ENCODE results near the gene FHIT. TPM values are rescaled to one million over a fixed set of nuclear protein-coding genes. Genes with fewer than 3 reads are reported as not detected.
A peak's percentile ranks its signal among the peaks of the same experiment; 100 is the strongest.
"Not testable (repeated sequence)": the region's sequence is repeated elsewhere in the genome, so short reads cannot be mapped to it uniquely, and the experiment has no call there.

FHIT gene
- total and polyA plus RNA-seq, 2 donors from 2014 or later, result 20.2 to 61.2 TPM

- H3K27ac ChIP-seq (ENCODE audit: low read depth in 2 of 2, low read length in 2 of 2), result no peak overlapping the region
- no peaks in the 10 kb centered on the region for H3K9me3 ChIP-seq (ENCODE audit: control insufficient read depth in 2 of 3, insufficient read depth in 1 of 3, low read length in 3 of 3)
- no peak overlapping the region for H3K4me3 ChIP-seq (ENCODE audit: low read length in 3 of 3)
- no peaks in the 10 kb centered on the region for H3K4me1 ChIP-seq (ENCODE audit: control insufficient read depth in 2 of 3, insufficient read depth in 2 of 3, low read depth in 1 of 3, low read length in 3 of 3)
- no peak for FAIRE-seq
- TF ChIP-seq, protein P1, sequence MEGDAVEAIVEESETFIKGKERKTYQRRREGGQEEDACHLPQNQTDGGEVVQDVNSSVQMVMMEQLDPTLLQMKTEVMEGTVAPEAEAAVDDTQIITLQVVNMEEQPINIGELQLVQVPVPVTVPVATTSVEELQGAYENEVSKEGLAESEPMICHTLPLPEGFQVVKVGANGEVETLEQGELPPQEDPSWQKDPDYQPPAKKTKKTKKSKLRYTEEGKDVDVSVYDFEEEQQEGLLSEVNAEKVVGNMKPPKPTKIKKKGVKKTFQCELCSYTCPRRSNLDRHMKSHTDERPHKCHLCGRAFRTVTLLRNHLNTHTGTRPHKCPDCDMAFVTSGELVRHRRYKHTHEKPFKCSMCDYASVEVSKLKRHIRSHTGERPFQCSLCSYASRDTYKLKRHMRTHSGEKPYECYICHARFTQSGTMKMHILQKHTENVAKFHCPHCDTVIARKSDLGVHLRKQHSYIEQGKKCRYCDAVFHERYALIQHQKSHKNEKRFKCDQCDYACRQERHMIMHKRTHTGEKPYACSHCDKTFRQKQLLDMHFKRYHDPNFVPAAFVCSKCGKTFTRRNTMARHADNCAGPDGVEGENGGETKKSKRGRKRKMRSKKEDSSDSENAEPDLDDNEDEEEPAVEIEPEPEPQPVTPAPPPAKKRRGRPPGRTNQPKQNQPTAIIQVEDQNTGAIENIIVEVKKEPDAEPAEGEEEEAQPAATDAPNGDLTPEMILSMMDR (IDR thresholded peaks at IDR 0.05; ENCODE audit: borderline replicate concordance, extremely low read depth, insufficient read depth), result no peak
- H3K27me3 ChIP-seq (ENCODE audit: control insufficient read depth, insufficient read depth, low read length), result no peaks in the 10 kb centered on the region
- H3K9ac ChIP-seq (ENCODE audit: low read length in 3 of 3), result no peak overlapping the region
- intact Hi-C loops (cut with DNase I), result no loop called here
- no peak for DNase-seq
- H3K36me3 ChIP-seq (ENCODE audit: control insufficient read depth in 2 of 3, insufficient read depth in 3 of 3, low read length in 3 of 3), result no peaks in the 10 kb centered on the region
Observed at GRCh38 chr3:61194892-61195538, 56.2 kb downstream of the FHIT start.

DNA sequence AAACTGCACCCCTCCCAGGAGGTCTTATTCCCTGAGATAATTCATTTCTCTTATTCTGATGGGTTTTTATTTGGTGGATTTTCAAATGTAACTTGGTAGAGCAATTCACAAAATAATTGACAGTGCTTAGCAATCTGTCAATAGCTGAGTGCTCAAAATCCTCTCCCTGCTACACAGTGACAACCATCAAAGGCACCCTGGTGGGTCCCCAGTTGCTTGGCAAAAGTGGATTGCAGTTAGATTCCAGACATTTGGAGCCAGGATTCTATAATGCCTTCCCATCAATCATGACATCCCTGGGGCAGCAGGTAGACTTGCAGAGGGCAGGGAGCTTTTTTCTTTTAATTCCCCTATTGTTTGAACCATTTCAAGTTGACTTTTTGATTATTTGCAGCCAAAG lies 59.0 kb downstream of the FHIT start:
- TF ChIP-seq, protein P1 (IDR thresholded peaks at IDR 0.05; ENCODE audit: borderline replicate concordance, extremely low read depth, insufficient read depth), result no peak
- FAIRE-seq, result no peak
- no peak overlapping the region for H3K9ac ChIP-seq (ENCODE audit: low read length in 3 of 3)
- intact Hi-C loops (cut with DNase I), result no loop called here
- H3K9me3 ChIP-seq (ENCODE audit: control insufficient read depth in 2 of 3, insufficient read depth in 1 of 3, low read length in 3 of 3), result no peaks in the 10 kb centered on the region
- no peak overlapping the region for H3K4me3 ChIP-seq (ENCODE audit: low read length in 3 of 3)
- H3K4me1 ChIP-seq (ENCODE audit: control insufficient read depth in 2 of 3, insufficient read depth in 2 of 3, low read depth in 1 of 3, low read length in 3 of 3), result no peaks in the 10 kb centered on the region
- no peak overlapping the region for H3K27ac ChIP-seq (ENCODE audit: low read depth in 2 of 2, low read length in 2 of 2)
- no peak for DNase-seq
- H3K27me3 ChIP-seq (ENCODE audit: control insufficient read depth, insufficient read depth, low read length), result no peaks in the 10 kb centered on the region
- no peaks in the 10 kb centered on the region for H3K36me3 ChIP-seq (ENCODE audit: control insufficient read depth in 2 of 3, insufficient read depth in 3 of 3, low read length in 3 of 3)

DNA sequence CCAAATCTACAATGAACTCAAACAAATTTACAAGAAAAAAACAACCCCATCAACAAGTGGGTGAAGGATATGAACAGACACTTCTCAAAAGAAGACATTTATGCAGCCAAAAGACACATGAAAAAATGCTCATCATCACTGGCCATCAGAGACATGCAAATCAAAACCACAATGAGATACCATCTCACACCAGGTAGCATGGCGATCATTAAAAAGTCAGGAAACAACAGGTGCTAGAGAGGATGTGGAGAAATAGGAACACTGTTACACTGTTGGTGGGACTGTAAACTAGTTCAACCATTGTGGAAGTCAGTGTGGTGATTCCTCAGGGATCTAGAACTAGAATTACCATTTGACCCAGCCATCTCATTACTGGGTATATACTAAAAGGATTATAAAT lies 61.0 kb downstream of the FHIT start:
- H3K9ac ChIP-seq (ENCODE audit: low read length in 3 of 3); H3K27me3 ChIP-seq (ENCODE audit: control insufficient read depth, insufficient read depth, low read length); FAIRE-seq; H3K4me1 ChIP-seq (ENCODE audit: control insufficient read depth in 2 of 3, insufficient read depth in 2 of 3, low read depth in 1 of 3, low read length in 3 of 3); intact Hi-C loops (cut with DNase I); H3K4me3 ChIP-seq (ENCODE audit: low read length in 3 of 3); H3K27ac ChIP-seq (ENCODE audit: low read depth in 2 of 2, low read length in 2 of 2); DNase-seq; H3K36me3 ChIP-seq (ENCODE audit: control insufficient read depth in 2 of 3, insufficient read depth in 3 of 3, low read length in 3 of 3); H3K9me3 ChIP-seq (ENCODE audit: control insufficient read depth in 2 of 3, insufficient read depth in 1 of 3, low read length in 3 of 3): not testable (repeated sequence)

GRCh38 chr3:61186030-61186429 lies 65.2 kb downstream of the FHIT start:
- no peak overlapping the region for H3K4me3 ChIP-seq (ENCODE audit: low read length in 3 of 3)
- TF ChIP-seq, protein P1 (IDR thresholded peaks at IDR 0.05; ENCODE audit: borderline replicate concordance, extremely low read depth, insufficient read depth), result no peak
- FAIRE-seq (no peak), DNase-seq (peak in 2 of 5 donors; percentile 31 to 37)
- no peak overlapping the region for H3K9ac ChIP-seq (ENCODE audit: low read length in 3 of 3)
- no peak overlapping the region for H3K27ac ChIP-seq (ENCODE audit: low read depth in 2 of 2, low read length in 2 of 2)
- no peaks in the 10 kb centered on the region for H3K27me3 ChIP-seq (ENCODE audit: control insufficient read depth, insufficient read depth, low read length)
- peaks cover 0 to 3% (median 3%) of the 10 kb centered on the region in 3 donors for H3K4me1 ChIP-seq (ENCODE audit: control insufficient read depth in 2 of 3, insufficient read depth in 2 of 3, low read depth in 1 of 3, low read length in 3 of 3)
- intact Hi-C loops (cut with DNase I), result no loop called here
- H3K36me3 ChIP-seq (ENCODE audit: control insufficient read depth in 2 of 3, insufficient read depth in 3 of 3, low read length in 3 of 3), result no peaks in the 10 kb centered on the region
- H3K9me3 ChIP-seq (ENCODE audit: control insufficient read depth in 2 of 3, insufficient read depth in 1 of 3, low read length in 3 of 3), result no peaks in the 10 kb centered on the region

All from kidney (tissue), 14 donors.